GM19397 (cell line): ENCODE results near the gene AGBL3.

ENCODE experiments used
- ATAC-seq: cut with Tn5 transposase; IDR thresholded peaks from one replicate; pipeline ENCODE4 v1.9.1; 2021; ENCODE audit warnings: mild to moderate bottlenecking, moderate library complexity; ENCODE audit not compliant: unreplicated experiment

The AGBL3 gene

DNA sequence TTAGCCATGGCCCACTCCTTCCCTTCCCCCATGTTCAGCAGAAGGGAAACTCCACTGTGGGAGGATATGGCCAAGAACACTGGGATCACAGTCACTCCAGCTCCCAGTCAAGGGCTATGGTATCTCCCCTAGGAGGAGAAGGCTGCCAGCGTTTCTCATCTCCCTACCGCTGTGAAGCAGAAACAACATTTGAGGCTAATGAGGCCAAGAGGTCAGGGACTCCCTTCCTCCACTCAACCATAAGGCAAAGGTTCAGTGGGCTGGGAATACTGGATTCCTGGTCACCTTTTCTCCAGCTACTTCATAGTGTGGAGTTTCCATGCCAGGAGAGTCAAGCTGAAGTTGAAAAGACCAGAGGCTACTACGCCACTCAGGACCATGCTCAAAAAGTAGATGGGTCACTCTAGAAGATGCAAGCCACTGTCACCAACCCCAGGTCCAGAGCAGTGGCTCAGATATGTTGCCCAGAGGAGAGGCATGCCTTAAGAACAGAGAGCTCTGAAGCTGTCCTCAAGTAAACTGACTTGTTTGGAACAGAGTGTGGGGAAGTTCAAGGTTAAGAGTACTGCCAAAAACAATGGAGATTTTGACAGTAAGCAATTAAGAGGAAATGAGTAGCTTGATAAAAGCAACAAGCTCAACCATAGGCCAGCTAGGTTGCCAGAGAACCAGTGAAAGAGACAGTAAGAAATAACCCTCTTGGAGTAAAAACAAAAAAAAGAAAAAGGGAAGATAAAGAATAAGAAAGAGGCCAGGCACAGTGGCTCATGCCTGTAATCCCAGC is 157.8 kb downstream of the AGBL3 start:
- no peak for ATAC-seq

DNA sequence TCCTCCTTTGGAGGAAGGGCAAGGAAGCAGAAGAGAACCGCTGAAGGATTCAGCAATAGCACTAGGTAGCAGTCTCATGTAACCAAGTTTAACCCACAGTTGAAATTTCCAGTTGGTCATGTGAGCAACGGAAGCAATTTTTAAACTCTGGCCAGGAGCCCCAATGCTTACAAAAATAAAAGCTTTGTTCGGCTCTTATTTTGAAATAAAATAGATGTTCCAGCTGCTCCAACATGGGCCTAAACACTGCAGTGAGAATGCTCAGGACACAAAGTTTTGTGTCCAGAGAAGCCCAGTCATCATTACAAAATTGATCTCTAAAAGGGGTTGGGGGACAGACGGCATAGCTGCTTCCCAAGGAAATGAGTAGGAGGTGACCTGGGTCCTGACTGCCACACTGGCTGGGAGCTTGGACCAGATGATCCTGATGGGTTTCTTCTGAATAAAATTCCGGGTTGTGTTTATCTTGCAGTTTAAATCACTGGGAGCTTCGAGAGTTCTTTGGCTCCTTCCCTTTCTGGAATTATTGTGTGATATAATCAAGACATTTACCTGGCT is 161.1 kb downstream of the AGBL3 start:
- peak; percentile 12 for ATAC-seq

DNA sequence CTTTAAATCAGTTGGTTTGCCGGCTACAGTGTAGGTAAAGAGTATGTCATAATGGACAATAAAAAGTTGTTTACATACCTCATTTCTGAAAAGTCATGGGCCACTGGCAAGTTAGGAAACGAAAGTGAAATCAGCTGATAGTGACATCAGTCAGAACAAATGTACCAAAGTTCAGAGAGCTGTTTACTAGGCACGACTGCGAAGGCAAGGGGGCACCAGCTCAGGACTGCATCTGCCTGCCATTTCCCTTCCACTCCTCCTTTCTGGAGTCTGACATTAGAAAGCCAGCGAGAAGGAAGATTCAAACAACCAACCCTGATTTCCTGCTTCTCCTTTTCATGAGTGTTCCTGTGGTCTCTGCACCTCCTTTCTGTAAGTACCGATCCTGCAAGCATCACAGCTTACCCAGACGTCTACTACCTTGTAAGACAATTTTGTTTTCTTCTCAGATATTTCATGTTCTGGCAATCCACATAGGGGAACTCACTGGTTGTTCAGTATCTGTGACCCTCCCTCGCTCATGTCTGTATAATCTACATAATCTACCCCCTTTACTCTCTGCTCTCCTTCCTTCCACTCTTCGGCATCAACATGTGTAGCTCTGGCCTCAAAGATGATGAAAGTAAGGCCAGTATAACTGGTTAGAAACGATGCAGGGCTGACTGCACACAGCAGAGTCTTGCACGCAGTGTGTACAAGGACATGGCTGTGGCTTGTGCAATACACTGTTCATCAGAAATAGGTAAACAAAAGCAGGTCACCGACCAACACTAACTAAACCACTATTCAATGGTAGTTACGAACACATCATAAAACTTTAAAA is 161.8 kb downstream of the AGBL3 start, which contains the start of gene TMEM140:
Gene TMEM140 (plus strand): TSS at position 174 of the 823 bp plus-strand sequence. CDS start 16,370 bp downstream, outside the sequence.
- peak; percentile 66 for ATAC-seq

GRCh38 chr7:135150072-135150782 is 163.9 kb downstream of the AGBL3 start:
- ATAC-seq = no peak

- no peak for ATAC-seq
Measured at GRCh38 chr7:135151132-135151531, 164.8 kb downstream of the AGBL3 start.

- ATAC-seq = no peak
Measured at GRCh38 chr7:135151533-135151932, 165.2 kb downstream of the AGBL3 start.

- no peak for ATAC-seq
Measured at GRCh38 chr7:135152442-135152841, 166.1 kb downstream of the AGBL3 start.

DNA sequence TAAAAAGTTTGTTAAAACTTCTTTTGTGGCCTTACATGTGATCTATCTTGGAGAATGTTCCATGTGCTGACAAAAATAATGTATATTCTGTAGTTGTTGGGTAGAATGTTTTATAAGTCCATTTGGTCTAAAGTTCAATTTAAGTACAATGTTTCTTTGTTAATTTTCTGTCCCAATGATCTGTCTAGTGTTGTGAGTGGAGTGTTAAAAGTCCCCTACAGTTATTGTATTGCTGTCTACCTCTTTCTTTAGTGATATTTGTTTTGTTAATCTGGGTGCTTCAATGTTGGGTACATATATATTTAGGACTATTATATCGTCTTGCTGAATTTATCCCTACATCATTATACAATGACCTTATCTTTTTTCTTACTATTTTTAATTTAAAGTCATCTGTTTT is 168.4 kb downstream of the AGBL3 start:
- no peak for ATAC-seq

DNA sequence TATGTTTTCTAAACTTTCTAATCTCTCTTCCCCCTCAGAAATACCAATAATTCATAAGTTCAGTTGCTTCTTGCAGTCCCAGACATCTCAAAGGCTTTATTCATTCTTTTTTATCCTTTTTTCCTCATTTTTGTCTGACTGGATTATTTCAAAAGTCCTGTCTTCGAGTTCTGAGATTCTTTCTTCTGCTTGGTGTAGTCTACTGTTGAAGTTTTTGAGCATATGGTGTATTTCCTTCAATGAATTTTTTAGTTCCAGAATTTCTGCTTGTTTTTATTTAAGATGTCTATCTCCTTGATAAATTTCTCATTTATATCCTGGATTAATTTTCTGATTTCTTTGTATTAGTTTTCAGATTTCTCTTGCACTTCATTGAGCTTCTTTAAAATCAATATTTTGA is 170.0 kb downstream of the AGBL3 start:
- no peak for ATAC-seq

DNA sequence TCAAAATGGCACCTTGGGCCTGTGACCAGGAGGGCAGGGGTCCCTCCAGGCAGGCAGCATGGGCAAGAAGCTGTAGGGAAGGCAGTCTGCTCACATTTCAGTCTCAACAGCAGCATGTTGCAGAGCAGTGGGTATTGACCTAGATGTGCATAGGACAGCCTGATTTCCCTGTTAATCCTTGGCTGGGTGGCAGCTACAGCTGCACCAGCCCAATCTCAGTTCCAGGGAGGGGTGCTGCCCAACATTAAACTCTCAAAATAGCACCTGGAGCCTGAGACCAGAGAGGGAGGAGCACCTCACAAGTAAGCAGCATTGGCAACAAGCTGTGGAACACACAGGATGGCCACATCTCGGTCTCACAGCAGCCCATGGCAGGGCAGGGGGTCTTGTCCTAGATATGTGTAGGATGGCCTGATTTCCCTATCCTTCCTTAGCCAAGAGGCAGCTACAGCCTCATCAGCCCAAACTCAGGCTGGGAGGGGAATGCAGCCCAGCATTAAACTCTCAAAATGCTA is 171.9 kb downstream of the AGBL3 start:
- no peak for ATAC-seq

GRCh38 chr7:135158874-135159273 is 172.6 kb downstream of the AGBL3 start:
- ATAC-seq = no peak

DNA sequence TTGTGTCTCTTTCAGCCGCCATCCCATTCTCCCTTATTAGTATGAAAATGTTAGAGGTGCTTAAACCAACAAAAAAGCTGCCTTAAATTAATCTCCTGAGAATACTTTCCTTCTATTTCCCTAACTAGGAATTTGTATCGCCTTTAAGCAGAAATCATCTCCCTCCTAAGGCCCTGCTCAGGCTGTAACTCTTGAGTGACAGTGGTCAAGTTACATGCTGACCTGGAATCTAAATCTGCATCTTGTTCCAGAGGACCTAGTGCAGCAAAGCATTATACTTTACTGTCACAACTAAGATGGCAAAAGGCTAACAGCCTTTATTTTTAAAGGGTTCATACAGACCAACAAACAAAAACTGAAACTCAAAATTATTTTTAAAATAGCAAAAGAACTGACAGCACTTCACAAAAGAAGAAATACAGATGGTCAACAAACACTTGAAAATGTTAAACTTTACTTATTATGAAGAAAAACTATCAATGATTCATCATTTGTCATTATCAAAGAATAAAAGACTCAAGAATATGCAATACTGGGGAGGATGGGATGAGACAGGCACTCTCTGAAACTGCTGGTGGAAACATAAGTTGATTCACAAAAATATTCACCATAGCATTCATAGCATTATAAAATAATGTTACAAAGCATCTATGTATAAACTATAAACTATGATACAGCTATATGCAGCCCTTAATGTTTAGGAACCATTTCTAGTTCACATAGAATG is 173.2 kb downstream of the AGBL3 start:
- no peak for ATAC-seq

- peak; percentile 44 for ATAC-seq
Measured at GRCh38 chr7:135160098-135160857, 174.0 kb downstream of the AGBL3 start.

DNA sequence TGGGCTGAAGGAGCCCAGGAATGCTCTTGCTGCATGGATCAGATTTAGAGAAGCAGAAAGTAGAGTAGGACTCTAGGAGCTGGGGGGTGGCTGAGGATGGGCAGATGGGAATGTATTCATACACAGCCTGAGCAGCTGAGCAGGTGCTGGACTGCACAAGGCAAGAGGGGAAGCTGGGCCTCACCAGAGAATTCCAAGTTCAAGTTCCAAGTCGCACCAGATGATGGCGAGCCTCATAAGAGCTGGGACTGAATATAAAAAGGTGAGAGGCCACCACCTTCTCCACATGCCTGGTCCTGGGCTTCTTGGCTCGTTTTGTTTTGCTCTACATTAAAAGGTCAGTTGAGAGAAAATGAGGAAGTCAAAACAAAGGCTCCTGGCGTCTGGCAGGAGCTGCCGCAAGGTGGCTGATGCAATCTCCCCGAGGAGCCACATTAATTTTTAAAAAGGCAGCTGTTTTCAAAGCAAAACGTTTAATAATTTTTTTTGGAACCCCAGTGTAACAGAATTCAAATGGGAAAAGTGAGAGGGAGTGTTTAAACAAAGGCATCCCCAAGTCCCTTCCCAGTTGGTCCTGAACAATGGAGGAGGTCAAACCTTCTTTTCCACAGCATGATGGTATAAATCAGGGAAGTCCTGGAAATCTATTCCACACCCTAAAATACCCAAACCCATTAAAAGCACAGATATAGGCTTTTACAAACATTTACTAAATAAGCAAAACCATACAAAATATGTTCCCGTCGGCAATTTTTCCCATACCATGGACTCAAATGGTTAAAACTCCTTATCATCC is 174.7 kb downstream of the AGBL3 start:
- ATAC-seq = no peak

DNA sequence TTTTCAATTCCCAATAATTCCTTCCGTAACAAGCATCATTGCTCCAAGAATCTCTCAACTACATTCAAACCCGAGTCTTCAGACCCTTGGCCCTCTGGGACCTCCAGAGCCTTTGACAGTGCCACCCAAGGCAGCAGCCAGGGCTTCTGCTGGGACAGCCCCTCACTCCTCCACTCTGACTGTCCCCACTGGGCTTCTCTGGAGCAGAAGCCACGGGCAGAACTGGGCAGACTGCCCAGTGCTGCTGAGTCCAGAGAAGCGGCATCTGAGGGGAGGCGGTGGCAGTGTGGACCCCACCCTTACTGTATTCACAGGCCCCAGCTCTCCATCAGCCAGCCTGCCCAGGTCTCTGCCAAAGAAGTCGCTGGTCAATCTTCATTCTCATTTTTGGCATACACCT is 175.4 kb downstream of the AGBL3 start:
- ATAC-seq = no peak

DNA sequence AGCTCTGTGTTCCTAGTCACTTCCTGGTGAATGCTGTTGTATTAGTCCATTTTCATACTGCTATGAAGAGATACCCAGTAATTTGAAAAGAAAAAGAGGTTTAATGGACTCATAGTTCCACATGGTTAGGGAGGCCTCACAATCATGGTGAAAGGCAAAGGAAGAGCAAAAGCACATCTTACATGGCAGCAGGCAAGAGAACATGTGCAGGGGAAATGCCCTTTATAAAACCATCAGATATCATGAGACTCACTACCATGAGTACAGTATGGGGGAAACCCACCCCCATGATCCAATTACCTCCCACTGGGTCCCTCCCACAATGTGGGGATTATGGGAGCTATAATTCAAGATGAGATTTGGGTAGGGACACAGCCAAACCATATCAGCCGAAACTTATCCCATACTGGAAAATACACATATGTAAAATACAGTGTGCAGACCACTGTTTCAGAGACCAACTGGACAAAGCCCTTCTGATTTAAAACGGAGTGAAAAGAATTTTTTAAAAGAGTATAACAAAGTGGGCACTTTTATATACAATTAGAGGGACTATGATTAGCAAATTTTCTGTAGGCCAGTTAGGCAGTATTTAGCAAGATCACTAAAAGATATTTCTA is 176.2 kb downstream of the AGBL3 start:
- no peak for ATAC-seq

GRCh38 chr7:135164357-135165061 is 178.2 kb downstream of the AGBL3 start:
- ATAC-seq = no peak

DNA sequence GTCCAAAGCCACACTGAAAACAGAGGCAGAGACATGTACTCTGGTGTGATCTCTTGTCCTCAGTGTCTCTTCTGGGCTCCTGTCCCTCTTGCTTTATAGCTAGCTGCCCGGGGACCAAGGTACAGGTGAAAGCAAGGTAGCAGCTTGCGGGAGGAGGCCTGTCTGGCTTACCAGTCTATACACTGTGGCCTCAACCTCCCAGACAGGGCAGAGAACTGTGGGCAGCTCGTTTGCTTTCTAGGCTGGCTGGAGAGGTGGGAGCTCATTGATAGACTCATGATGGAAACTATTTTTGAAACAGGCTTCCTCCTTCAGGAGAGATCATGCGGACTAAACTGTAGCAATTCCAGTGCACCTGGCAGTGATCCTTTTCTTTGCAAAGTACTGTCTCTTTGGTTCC is 179.6 kb downstream of the AGBL3 start:
- no peak for ATAC-seq
